Neural cell (in vitro differentiated cells): ENCODE data around the gene PRKACB. TPM values are rescaled to one million over a fixed set of nuclear protein-coding genes. Genes with fewer than 3 reads are reported as not detected.

Source experiments
- H2AFZ ChIP-seq: fragments of 200-600, 300-800 bp; sonication (generic), shearing (Covaris generic); 2 replicates; pipeline ENCODE4 v1.6.0; 2014; ENCODE audit warnings: low read depth, mild to moderate bottlenecking, antibody characterized with exemption, low read length, moderate library complexity
- H3F3A ChIP-seq: fragments of 200-600 bp; shearing (Covaris generic); 2 replicates; pipeline ENCODE4 v1.6.1; 2016; ENCODE audit warnings: mild to moderate bottlenecking, moderate library complexity, mixed read lengths, antibody characterized with exemption, low read length; ENCODE audit not compliant: insufficient read depth, poor library complexity, severe bottlenecking
- H3K27ac ChIP-seq: fragments of 200-600, 300-800 bp; sonication (generic), shearing (Covaris generic); 2 replicates; pipeline ENCODE4 v1.5.1; 2014; ENCODE audit warnings: mild to moderate bottlenecking, low read length, moderate library complexity
- H3K27me3 ChIP-seq: fragments of 300-800, 200-600 bp; sonication (generic), shearing (Covaris generic); 2 replicates; pipeline ENCODE4 v1.6.0; 2014; ENCODE audit warnings: mild to moderate bottlenecking, low read depth, low read length, moderate library complexity; ENCODE audit not compliant: insufficient read depth
- H3K36me3 ChIP-seq: fragments of 300-800, 200-600 bp; sonication (generic), shearing (Covaris generic); 2 replicates; pipeline ENCODE4 v1.5.1; 2014; ENCODE audit warnings: mild to moderate bottlenecking, antibody characterized with exemption, low read length, moderate library complexity; ENCODE audit not compliant: insufficient read depth
- H3K4me2 ChIP-seq: fragments of 300-800, 200-600 bp; sonication (generic), shearing (Covaris generic); 2 replicates; pipeline ENCODE4 v1.6.0; 2014; ENCODE audit warnings: mild to moderate bottlenecking, low read length
- H3K4me3 ChIP-seq: fragments of 300-800, 200-600 bp; sonication (generic), shearing (Covaris generic); 2 replicates; pipeline ENCODE4 v1.5.1; 2014; ENCODE audit warnings: mild to moderate bottlenecking, low read length, moderate library complexity
- H3K79me2 ChIP-seq: fragments of 200-600 bp; shearing (Covaris generic); replicated peaks from 2 replicates; pipeline ENCODE4 v1.6.0; 2014; ENCODE audit warnings: mild to moderate bottlenecking, low read length, moderate library complexity; ENCODE audit not compliant: insufficient read depth
- H3K9ac ChIP-seq: fragments of 300-800, 200-600 bp; sonication (generic), shearing (Covaris generic); 2 replicates; pipeline ENCODE4 v1.6.1; 2016; ENCODE audit warnings: mild to moderate bottlenecking, low read length, mixed read lengths
- H3K9me2 ChIP-seq: fragments of 200-600 bp; shearing (Covaris generic); 2 replicates; pipeline ENCODE4 v1.6.1; 2016; ENCODE audit warnings: mild to moderate bottlenecking, low read length, mixed read lengths; ENCODE audit not compliant: insufficient read depth
- H3K9me3 ChIP-seq: fragments of 200-600, 300-800 bp; sonication (generic), shearing (Covaris generic); 2 replicates; pipeline ENCODE4 v1.6.1; 2016; ENCODE audit warnings: mild to moderate bottlenecking, mixed run types, low read length, moderate library complexity, mixed read lengths
- H4K20me1 ChIP-seq: fragments of 200-600 bp; shearing (Covaris generic); 2 replicates; pipeline ENCODE4 v1.6.1; 2016; ENCODE audit warnings: mild to moderate bottlenecking, mixed run types; ENCODE audit not compliant: insufficient read depth
- EP300 ChIP-seq: fragments of 450-650 bp; conservative IDR thresholded peaks from 2 replicates; pipeline ENCODE4 v1.6.1; 2014; ENCODE audit warnings: antibody characterized with exemption, mild to moderate bottlenecking, moderate library complexity; ENCODE audit not compliant: poor library complexity, severe bottlenecking
- EZH2 ChIP-seq: fragments of 200-600, 300-800 bp; shearing (Covaris generic), sonication (generic); IDR thresholded peaks from 2 replicates; pipeline ENCODE4 v1.6.1; 2014; ENCODE audit warnings: antibody characterized with exemption, low read length, borderline replicate concordance, mild to moderate bottlenecking; ENCODE audit not compliant: insufficient read depth, poor library complexity, severe bottlenecking
- MXI1 ChIP-seq: fragments of 450-650 bp; conservative IDR thresholded peaks from 2 replicates; pipeline ENCODE4 v1.6.1; 2014; ENCODE audit warnings: antibody characterized with exemption, mild to moderate bottlenecking; ENCODE audit not compliant: poor library complexity, severe bottlenecking
- POLR2AphosphoS5 ChIP-seq: IDR thresholded peaks from 2 replicates; pipeline ENCODE4 v1.6.1; 2012
- RAD21 ChIP-seq: fragments of 450-650 bp; conservative IDR thresholded peaks from 2 replicates; pipeline ENCODE4 v1.6.1; 2014; ENCODE audit warnings: antibody characterized with exemption, mild to moderate bottlenecking, moderate library complexity
- SMC3 ChIP-seq: fragments of 450-650 bp; conservative IDR thresholded peaks from 2 replicates; pipeline ENCODE4 v1.6.1; 2014; ENCODE audit warnings: antibody characterized with exemption, mild to moderate bottlenecking, moderate library complexity; ENCODE audit not compliant: poor library complexity
- TAF1 ChIP-seq: IDR thresholded peaks from 2 replicates; pipeline ENCODE4 v1.6.1; 2012; ENCODE audit warnings: low read depth
- polyA plus RNA-seq: library from polyadenylated mRNA; depleted of rRNA; stranded (reverse); fragments of >200 nt; gene quantifications from 2 replicates; pipeline ENCODE4 v1.2.3, GENCODE V29; 2014
- TF ChIP-seq, protein P1 (sequence below): IDR thresholded peaks from 2 replicates; pipeline ENCODE4 v1.6.1; 2012; ENCODE audit warnings: borderline replicate concordance
- TF ChIP-seq, protein P2 (sequence below): fragments of 450-650 bp; IDR thresholded peaks from 2 replicates; pipeline ENCODE4 v1.5.1; 2014; ENCODE audit warnings: antibody characterized with exemption, mild to moderate bottlenecking, moderate library complexity; ENCODE audit not compliant: poor library complexity, severe bottlenecking

PRKACB gene
- polyA plus RNA-seq, 1 donor from 2014 or later = 979 TPM

GRCh38 chr1:84280912-84281311, 136.8 kb downstream of the PRKACB start:
- H3K9ac ChIP-seq = no peak overlapping the region
- no peak overlapping the region for H3K27ac ChIP-seq
- no peak for TF ChIP-seq MXI1
- H3K9me3 ChIP-seq = no peaks in the 10 kb centered on the region
- no peaks in the 10 kb centered on the region for H4K20me1 ChIP-seq
- H3K27me3 ChIP-seq = no peaks in the 10 kb centered on the region
- no peak overlapping the region for H2AFZ ChIP-seq
- H3K4me2 ChIP-seq = no peak overlapping the region
- H3K4me3 ChIP-seq = no peak overlapping the region
- no peaks in the 10 kb centered on the region for H3K36me3 ChIP-seq
- H3K9me2 ChIP-seq = no peaks in the 10 kb centered on the region
- H3F3A ChIP-seq = no peaks in the 10 kb centered on the region
- no peaks in the 10 kb centered on the region for H3K79me2 ChIP-seq

DNA sequence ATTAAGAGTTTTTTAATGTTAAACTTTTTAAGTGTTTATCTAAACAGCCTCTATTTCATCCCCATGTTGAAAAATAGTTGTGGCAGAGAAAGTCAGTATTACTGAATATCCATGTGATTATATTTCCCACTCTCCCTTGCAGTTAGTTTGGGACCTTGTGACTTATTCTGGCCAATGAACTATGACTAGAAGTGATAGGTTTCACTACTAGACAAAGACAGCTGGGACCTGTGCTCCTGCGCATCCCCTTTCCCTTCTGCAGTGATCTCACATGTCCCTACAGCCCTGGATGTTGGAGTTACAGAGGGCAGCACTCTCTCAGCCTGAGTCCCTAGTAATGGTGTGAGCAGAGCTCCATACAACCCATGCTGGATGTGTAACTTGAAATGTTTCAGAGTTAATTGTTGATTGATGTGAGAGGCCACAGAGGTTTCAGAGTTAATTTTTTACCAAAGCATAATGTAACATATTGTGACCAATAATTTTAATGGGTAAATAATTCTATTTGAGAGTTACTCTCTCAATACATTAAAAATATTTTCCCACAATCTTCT, 138.8 kb downstream of the PRKACB start:
- H3F3A ChIP-seq = no peaks in the 10 kb centered on the region
- TF ChIP-seq RAD21 (no peak), EZH2 (no peak), POLR2AphosphoS5 (no peak), EP300 (no peak), TAF1 (no peak), MXI1 (no peak), SMC3 (no peak)
- TF ChIP-seq, protein P1, sequence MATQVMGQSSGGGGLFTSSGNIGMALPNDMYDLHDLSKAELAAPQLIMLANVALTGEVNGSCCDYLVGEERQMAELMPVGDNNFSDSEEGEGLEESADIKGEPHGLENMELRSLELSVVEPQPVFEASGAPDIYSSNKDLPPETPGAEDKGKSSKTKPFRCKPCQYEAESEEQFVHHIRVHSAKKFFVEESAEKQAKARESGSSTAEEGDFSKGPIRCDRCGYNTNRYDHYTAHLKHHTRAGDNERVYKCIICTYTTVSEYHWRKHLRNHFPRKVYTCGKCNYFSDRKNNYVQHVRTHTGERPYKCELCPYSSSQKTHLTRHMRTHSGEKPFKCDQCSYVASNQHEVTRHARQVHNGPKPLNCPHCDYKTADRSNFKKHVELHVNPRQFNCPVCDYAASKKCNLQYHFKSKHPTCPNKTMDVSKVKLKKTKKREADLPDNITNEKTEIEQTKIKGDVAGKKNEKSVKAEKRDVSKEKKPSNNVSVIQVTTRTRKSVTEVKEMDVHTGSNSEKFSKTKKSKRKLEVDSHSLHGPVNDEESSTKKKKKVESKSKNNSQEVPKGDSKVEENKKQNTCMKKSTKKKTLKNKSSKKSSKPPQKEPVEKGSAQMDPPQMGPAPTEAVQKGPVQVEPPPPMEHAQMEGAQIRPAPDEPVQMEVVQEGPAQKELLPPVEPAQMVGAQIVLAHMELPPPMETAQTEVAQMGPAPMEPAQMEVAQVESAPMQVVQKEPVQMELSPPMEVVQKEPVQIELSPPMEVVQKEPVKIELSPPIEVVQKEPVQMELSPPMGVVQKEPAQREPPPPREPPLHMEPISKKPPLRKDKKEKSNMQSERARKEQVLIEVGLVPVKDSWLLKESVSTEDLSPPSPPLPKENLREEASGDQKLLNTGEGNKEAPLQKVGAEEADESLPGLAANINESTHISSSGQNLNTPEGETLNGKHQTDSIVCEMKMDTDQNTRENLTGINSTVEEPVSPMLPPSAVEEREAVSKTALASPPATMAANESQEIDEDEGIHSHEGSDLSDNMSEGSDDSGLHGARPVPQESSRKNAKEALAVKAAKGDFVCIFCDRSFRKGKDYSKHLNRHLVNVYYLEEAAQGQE = no peak
- TF ChIP-seq, protein P2, sequence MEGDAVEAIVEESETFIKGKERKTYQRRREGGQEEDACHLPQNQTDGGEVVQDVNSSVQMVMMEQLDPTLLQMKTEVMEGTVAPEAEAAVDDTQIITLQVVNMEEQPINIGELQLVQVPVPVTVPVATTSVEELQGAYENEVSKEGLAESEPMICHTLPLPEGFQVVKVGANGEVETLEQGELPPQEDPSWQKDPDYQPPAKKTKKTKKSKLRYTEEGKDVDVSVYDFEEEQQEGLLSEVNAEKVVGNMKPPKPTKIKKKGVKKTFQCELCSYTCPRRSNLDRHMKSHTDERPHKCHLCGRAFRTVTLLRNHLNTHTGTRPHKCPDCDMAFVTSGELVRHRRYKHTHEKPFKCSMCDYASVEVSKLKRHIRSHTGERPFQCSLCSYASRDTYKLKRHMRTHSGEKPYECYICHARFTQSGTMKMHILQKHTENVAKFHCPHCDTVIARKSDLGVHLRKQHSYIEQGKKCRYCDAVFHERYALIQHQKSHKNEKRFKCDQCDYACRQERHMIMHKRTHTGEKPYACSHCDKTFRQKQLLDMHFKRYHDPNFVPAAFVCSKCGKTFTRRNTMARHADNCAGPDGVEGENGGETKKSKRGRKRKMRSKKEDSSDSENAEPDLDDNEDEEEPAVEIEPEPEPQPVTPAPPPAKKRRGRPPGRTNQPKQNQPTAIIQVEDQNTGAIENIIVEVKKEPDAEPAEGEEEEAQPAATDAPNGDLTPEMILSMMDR = no peak
- H3K4me2 ChIP-seq = no peak overlapping the region
- no peak overlapping the region for H3K9ac ChIP-seq
- H3K4me3 ChIP-seq = no peak overlapping the region
- no peak overlapping the region for H3K27ac ChIP-seq
- H3K27me3 ChIP-seq = no peaks in the 10 kb centered on the region
- H3K36me3 ChIP-seq = no peaks in the 10 kb centered on the region
- H2AFZ ChIP-seq = no peak overlapping the region
- no peaks in the 10 kb centered on the region for H3K9me2 ChIP-seq
- H4K20me1 ChIP-seq = no peaks in the 10 kb centered on the region
- no peaks in the 10 kb centered on the region for H3K79me2 ChIP-seq
- no peaks in the 10 kb centered on the region for H3K9me3 ChIP-seq

- Histone ChIP-seq H3K4me3 (no peak overlapping the region), H3K27ac (no peak overlapping the region), H3F3A (no peaks in the 10 kb centered on the region), H3K79me2 (no peaks in the 10 kb centered on the region), H2AFZ (no peak overlapping the region), H3K9me2 (no peaks in the 10 kb centered on the region), H4K20me1 (no peaks in the 10 kb centered on the region), H3K36me3 (no peaks in the 10 kb centered on the region), H3K27me3 (no peaks in the 10 kb centered on the region), H3K4me2 (no peak overlapping the region), H3K9ac (no peak overlapping the region), H3K9me3 (no peaks in the 10 kb centered on the region)
- TF ChIP-seq, protein P1 = no peak
- TF ChIP-seq SMC3 (no peak), POLR2AphosphoS5 (no peak), EZH2 (no peak), TAF1 (no peak), RAD21 (no peak), EP300 (no peak), MXI1 (no peak)
- TF ChIP-seq, protein P2 = no peak
Measured at GRCh38 chr1:84283381-84283780, 139.3 kb downstream of the PRKACB start.
